HG03521 (cell line): ENCODE data around the gene DDX53.

Source experiments
- ATAC-seq: cut with Tn5 transposase; IDR thresholded peaks from one replicate; pipeline ENCODE4 v1.9.1; 2021; ENCODE audit warnings: mild to moderate bottlenecking, moderate library complexity; ENCODE audit not compliant: unreplicated experiment

DDX53 gene

DNA sequence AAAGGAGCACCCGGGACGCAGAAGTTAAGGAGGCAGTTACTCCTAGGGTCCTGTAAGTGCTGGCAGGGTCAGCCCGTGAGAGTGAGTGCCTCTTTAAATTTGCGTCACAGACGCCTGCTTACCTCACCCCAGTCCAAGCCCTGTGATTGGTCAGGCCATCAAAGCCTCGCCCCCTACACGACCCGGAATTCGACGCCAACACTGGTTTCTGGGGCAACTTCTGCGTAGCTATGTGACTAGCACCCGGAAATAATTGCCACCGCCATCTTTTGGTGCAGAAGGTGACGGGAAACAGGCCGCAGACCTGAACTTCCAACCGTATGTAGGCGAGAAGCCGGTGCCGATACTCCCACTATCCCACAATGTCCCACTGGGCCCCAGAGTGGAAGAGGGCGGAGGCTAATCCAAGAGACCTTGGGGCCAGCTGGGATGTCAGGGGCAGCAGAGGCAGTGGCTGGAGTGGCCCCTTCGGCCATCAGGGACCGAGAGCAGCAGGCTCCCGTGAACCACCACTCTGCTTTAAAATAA is at the start of gene DDX53:
Gene DDX53 (plus strand): TSS at position 265 of the 528 bp plus-strand sequence. CDS start 98 bp downstream, at position 363.
- no peak for ATAC-seq

DNA sequence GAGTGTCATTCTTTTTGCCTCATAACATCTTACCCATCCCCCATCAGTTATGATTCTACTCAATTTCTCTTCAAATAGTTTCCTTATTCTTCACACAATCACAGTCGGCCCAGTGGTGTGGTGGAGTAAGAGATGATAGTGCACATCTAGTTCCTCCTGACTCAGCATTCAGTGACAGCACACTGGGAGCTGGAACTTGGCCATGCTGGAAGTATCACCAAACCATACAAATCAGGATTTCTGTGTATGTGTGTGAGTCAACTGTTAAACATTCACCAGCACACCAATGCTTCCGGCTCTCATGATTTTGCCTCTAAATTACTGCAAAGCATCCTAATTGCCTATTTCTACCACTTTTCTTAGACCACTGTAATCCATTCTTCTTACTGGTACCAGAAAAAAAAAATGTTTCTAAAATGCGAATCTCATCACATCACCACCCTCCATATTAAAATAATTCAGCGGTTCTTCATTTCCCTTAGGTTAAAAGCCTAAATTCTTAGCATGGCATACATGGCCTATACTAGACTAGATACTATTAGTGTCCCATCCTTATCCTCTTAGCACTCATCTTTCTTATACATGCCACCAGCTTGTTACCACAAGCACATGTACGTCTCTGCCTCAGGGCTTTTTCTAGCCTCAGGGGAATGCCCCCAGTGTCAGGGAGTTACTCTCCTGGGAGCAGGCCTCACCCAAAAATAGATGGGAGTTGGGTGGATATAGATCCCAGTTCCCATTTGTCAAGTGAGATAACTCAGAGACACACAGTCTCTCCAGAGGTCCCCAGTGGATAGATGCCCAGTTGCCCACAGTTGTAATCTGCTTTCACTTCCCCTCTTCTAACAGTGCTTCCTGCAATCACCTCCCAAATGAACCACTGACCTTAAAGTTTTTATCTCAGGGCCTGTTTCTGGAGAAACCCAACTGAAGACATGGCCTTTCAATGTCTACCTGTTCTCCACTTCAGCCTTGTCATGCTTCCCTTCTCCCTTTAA is 49.2 kb upstream of the DDX53 start:
- ATAC-seq, result no peak

DNA sequence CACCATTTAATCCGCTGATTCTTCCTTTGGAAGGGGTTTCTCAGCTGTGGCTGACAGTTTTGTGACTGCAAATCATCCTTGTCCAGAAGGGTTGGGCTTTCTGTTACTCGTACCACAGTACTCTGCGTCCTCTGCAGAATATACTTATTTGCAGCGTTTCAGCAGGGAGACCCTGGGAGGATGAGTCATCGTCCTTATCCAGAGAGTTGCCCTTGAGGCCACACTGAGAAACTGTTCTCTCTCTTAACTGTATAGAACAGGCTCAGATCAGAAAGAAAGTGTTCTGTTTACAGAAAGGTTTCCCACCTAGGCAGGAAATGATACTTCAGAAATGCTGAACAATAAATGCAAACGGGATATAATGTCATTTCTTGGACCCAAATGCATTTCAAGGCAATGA is 47.8 kb upstream of the DDX53 start:
- no peak for ATAC-seq

DNA sequence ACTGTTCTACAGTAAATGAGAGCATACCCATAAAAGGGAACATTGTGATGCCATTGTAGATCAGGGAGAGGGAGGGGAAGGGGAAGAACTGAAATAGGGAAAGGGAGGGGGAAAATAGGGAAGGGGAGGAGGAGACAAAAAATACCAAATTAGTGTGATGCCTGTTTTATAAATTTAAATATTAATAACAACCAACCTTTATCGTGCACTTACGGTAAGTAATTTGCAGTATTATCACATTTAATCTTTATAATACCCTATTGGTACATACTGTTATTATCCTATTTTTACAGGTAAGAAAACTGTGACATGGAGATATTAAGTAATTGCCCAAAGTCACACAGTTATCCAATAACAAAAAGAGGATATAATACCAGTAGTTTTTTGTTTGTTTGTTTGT is 41.5 kb upstream of the DDX53 start:
- no peak for ATAC-seq

DNA sequence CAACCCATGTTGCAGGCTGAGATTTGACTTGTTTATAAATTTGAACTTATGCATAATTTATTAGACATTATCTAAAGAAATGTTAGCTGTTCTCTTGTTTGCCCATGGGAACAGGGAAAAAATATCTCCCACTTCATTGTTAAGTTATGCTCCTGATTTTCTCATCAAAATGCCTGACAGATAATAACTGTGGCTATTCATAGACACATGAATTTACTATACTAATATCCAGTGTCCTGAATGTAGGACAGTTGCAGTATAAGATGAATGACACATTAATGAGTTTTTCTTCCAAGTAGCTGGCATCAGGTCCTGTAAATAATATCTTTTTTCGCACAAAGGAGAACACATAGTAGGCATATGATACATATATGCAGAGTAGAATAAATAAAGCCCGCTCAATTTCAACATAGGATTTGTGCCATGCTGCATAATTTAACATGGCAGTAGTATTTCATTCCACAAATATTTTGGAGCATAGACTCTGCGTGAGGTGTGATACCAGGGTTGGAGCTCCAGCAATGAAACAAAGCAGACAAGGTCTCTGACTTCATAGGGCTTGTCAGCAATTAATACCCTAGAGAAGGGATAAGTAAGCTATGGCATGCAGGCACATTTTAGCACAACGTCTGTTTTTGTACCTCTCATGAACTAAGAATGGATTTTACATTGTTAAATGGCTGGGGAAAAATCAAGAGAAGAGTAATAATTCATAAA is 40.4 kb upstream of the DDX53 start:
- ATAC-seq, result no peak

DNA sequence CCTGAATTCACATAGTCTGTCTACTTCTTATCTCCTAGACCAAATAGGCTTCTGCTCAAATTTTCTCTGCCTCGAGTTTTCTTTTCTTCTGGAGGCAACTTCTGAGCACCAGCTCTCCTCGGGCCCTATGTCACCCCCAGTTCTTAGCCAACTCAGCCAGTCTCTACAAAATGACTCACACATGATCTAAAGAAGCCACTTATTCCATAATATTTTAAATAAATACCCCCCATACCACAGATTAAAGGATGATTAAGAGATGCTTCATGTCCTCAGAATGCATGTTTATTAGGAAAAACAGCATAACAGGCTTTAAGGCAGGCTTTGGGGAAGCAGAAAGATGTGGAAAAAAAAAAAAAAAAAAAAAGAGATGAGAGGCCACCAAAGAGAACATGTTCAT is 36.6 kb upstream of the DDX53 start:
- no peak for ATAC-seq

GRCh38 chrX:22968494-22968893 is 31.3 kb upstream of the DDX53 start:
- ATAC-seq, result no peak

DNA sequence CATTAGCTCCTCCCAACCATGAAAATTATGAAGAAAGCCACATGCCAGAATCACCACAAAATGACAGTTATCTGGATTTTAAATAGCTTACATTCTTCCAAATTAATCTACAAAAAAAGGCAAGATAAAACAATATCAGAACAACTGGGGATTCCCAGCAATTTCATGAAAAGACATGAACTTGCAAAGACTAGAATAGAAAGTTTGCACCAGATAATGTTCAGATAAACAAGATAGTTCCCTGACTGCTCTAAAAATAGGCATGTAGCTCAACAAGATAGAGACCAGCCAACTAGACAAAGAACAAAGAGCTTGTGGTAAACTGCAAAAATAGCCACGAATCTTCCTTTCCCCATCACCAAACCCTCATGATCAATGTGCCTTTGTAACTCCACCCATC is 30.3 kb upstream of the DDX53 start:
- ATAC-seq, result no peak

GRCh38 chrX:22970861-22971260 is 28.9 kb upstream of the DDX53 start:
- ATAC-seq, result no peak

DNA sequence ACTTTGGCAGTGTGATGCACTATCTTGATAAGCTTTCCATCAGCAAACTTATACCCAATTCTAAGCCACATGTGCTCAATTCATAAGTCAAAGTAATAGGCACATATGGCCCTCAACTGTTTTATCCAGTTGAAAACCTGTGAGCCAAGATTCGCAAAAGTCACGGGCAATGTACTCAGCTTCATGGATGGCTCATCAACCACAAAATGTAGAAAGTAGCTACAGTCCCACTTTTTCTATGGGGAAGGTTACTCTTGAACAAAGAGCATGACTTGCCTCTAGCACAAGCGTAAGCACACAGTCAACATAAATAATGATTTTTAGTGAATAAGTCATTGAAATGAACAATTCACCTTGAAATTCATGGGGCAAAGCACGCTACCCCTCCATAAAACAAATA is 25.1 kb upstream of the DDX53 start:
- ATAC-seq, result no peak

DNA sequence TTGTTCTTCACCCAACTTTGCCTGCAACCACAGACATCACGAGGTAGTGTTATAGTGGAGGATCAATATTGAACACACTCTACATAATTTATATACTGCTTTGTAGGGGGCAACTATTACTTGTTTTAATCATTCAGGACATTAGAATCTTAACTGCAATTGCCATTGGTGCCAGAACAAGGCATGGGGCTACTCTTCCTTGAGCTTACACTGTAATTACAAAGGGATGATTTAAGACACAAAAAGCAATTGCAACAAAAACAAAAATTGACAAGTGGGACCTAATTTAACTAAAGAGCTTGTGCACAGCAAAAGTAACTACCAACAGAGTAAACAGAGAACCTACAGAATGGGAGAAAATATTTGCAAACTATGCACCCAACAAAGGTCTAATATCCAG is 24.0 kb upstream of the DDX53 start:
- no peak for ATAC-seq

DNA sequence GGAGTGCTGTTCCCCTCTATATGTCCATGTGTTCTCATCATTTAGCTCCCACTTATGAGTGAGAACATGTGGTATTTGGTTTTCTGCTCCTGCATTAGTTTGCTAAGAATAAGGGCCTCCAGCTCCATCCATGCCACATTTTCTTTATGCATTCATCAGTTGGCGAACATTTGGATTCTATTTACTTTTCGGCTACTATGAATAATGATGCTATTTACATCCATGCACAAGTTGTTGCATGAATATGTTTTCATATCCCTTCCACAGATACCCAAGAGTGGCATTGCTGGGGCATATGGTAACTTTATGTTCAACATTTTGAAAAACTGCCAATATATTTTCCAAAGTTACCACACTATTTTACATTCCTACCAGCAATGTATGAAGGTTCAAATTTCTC is 13.8 kb upstream of the DDX53 start:
- no peak for ATAC-seq

DNA sequence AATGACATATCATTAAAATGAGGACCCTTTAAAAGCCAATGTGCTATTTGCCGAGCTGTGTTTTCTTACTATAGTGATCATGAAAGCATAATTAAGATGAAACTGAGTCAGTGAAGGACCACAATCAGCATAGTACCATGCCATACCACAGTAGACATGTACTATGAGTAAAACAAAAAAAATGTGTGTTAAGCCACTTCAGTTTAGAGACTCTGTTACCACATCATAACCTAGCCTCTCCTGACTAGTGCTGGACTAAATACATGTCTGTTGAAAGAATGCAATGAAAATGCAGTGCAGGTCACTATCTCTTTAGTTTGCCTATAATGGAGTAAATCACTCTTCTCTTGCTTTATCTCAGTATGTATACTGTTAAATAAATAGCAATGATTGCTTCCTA is 12.3 kb upstream of the DDX53 start:
- no peak for ATAC-seq

DNA sequence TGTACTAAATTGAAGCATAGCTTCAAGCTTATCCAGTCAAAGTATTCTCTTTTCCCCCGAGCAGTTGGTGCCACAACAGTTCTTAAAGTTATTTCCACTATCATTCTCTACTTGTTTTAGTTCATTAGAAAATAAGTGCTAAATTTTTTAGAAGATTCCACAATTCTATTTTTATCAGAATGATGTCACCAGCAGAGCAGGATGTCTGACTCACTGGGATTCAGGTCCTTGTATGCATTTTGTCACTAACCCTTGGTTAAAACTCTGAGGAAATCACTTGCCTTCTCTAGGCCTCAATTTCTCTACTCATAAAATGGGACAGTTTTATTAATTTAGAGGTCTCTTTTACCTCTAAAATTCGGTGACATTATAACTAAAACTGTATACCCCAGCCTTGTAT is 3.4 kb downstream of the DDX53 start:
- no peak for ATAC-seq

GRCh38 chrX:23008431-23009099 is 8.8 kb downstream of the DDX53 start:
- no peak for ATAC-seq

GRCh38 chrX:23012162-23012561 is 12.4 kb downstream of the DDX53 start:
- no peak for ATAC-seq

DNA sequence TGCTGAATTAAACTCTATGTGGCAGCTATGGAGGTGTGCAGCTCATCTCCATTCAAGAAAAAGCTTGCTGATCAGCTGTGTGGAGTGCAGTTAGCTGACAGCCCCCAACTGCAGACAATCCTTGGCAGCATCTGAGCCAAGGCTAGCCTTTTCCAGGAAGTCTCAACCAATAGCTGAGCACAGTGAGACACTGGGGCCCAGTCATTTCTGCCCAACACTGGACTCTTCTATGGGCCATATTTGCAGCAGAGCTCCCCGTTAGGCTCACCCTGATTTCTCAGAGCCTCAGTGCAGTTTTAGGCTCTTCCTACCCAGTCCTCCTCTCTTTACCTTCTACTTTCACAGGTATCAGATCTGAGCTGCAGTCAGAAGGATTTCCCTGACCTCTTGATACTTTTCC is 12.9 kb downstream of the DDX53 start:
- no peak for ATAC-seq

DNA sequence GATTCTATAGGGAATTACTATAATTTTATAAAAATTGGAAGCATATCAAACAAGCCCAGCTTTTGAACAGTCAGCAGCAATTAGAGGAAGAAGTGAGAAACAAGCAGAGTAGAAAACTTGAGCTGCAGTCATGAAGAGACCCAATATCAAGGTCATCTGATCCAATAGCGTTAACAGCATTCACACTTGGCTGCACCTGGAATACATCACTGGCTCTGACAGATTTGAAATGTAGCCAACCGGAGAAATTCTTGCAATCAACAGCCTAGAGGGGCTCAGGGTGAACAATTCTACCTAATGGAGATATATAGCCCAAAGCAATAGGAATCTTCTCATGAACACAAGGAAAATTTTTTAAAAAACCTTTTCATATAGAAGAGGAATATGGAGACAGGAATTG is 13.6 kb downstream of the DDX53 start:
- ATAC-seq, result no peak

DNA sequence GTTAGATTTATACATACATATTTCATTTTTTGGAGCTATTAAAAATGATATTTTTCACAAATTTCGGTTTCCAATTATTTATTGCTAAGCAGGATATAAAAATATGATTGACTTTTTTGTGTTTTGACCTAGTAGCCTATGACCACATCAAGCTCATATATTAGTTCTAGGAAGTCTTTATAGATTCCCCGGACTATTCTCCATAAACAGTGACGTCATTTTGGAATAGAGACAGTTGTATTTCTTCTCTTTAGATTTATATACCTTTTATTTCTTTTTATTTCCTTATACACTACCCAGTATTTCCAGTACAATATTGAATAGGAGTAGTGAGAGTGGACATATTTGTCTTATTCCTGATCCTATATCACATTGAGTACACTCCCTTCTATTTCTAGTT is 31.8 kb downstream of the DDX53 start:
- ATAC-seq, result no peak

- no peak for ATAC-seq
Measured at GRCh38 chrX:23035493-23035892, 35.7 kb downstream of the DDX53 start.

GRCh38 chrX:23046443-23046842 is 46.7 kb downstream of the DDX53 start:
- ATAC-seq, result no peak
